Measurements from ENCODE around the gene TTC39C. TPM values are rescaled to one million over a fixed set of nuclear protein-coding genes. Genes with fewer than 3 reads are reported as not detected.

The TTC39C gene
- total and polyA plus RNA-seq, 5 donors from 2014 or later, result 109 to 274 (median 180) TPM

DNA sequence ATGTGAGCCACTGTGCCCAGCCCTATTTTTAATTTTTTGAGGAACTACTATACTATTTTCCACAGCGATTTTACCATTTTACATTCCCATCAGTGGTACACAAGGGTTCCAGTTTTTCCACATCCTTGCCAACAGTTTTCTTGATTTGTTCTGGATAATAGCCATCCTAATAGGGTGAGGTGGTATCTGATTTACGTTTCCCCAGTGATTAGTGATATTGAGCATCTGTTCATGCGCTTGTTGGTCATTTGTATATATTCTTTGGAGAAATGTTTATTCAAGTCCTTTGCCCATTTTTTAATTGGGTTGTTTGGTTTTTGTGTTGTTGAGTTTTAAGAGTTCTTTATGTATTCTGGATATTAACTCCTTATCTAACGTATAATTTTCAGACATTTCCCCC is 20.8 kb downstream of the TTC39C start:
- ATAC-seq (ENCODE audit: low read depth in 2 of 2) (no peak), DNase-seq (no peak)
- no peaks in the 10 kb centered on the region for H3K9me3 Mint-ChIP-seq
- Histone ChIP-seq H3K27ac (ENCODE audit: insufficient read depth, low read length, poor library complexity, severe bottlenecking) (no peak overlapping the region), H3K4me1 (ENCODE audit: control insufficient read depth, insufficient read depth, low read length, poor library complexity, severe bottlenecking) (peaks cover 95% of the 10 kb centered on the region), H3K36me3 (ENCODE audit: control insufficient read depth, insufficient read depth, low read length) (peaks cover 36% of the 10 kb centered on the region), H3K4me3 (ENCODE audit: low read depth, low read length) (peak overlapping the region; percentile 63), H3K27me3 (ENCODE audit: control insufficient read depth, insufficient read depth, low read length) (no peaks in the 10 kb centered on the region), H3K9me3 (ENCODE audit: control insufficient read depth in 2 of 2, low read length in 2 of 2) (no peaks in the 10 kb centered on the region)
- H3K36me3 Mint-ChIP-seq, result peaks cover 44% of the 10 kb centered on the region
- peak overlapping the region in 3 of 4 donors; percentile 12 to 86 (median 23) for H3K4me3 Mint-ChIP-seq
- peaks cover 54 to 92% (median 78%) of the 10 kb centered on the region in 4 donors for H3K4me1 Mint-ChIP-seq
- H3K27me3 Mint-ChIP-seq, result no peaks in the 10 kb centered on the region
- H3K27ac Mint-ChIP-seq, result peak overlapping the region in 2 of 3 donors; percentile 31 to 84

DNA sequence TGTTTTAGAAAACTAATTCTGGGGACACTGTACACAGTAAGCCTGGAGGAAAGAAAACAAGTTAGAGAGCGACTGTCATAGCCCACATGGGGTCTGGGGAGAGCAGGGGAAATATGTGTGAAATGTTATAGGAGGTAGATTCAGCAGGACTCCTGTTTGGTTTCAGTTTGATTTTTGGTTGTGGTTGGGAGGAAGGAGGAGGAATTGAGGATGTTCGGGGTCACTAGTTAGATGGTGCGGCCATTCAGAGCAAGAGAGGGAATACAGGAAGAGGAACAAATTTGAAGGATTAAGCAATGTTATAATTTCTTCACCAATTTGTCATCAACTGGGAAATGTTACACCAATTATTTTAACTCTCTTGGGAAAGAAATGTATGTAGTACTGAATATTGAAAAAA is 25.1 kb downstream of the TTC39C start:
- H3K27ac Mint-ChIP-seq, result peak overlapping the region; percentile 42 to 89 (median 63)
- Histone ChIP-seq H3K27ac (ENCODE audit: insufficient read depth, low read length, poor library complexity, severe bottlenecking) (peak overlapping the region; percentile 37), H3K9me3 (ENCODE audit: control insufficient read depth in 2 of 2, low read length in 2 of 2) (no peaks in the 10 kb centered on the region), H3K27me3 (ENCODE audit: control insufficient read depth, insufficient read depth, low read length) (no peaks in the 10 kb centered on the region), H3K4me1 (ENCODE audit: control insufficient read depth, insufficient read depth, low read length, poor library complexity, severe bottlenecking) (peaks cover 94% of the 10 kb centered on the region), H3K36me3 (ENCODE audit: control insufficient read depth, insufficient read depth, low read length) (peaks cover 27% of the 10 kb centered on the region), H3K4me3 (ENCODE audit: low read depth, low read length) (peak overlapping the region; percentile 37)
- H3K4me3 Mint-ChIP-seq, result peak overlapping the region; percentile 9 to 70 (median 56)
- no peak for ATAC-seq (ENCODE audit: low read depth in 2 of 2)
- no peaks in the 10 kb centered on the region for H3K27me3 Mint-ChIP-seq
- H3K4me1 Mint-ChIP-seq, result peaks cover 64 to 96% (median 83%) of the 10 kb centered on the region in 4 donors
- peaks cover 40% of the 10 kb centered on the region for H3K36me3 Mint-ChIP-seq
- no peaks in the 10 kb centered on the region for H3K9me3 Mint-ChIP-seq
- DNase-seq, result no peak

DNA sequence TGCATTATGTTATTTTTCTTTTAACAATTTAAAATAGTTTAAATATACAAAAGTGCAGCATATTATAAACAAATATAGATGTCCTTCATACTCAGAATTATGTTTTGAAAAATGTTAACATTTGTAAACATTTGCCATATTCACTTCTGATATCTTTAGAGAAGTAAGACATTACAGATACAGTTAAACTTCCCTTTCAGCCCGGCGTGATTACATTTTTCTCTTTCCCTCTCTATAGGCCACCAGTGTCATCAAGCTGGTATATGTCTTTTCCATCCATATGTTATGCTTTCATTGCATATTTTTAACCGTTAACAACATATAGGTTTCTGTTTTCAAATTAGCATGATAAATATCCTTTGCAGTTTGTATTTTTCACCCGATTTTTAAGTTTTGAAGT is 27.1 kb downstream of the TTC39C start:
- no peaks in the 10 kb centered on the region for H3K27me3 Mint-ChIP-seq
- no peaks in the 10 kb centered on the region for H3K9me3 Mint-ChIP-seq
- H3K27ac Mint-ChIP-seq, result no peak overlapping the region
- H3K27ac ChIP-seq (ENCODE audit: insufficient read depth, low read length, poor library complexity, severe bottlenecking), result peak overlapping the region; percentile 48
- H3K4me1 Mint-ChIP-seq, result peaks cover 54 to 90% (median 73%) of the 10 kb centered on the region in 4 donors
- H3K27me3 ChIP-seq (ENCODE audit: control insufficient read depth, insufficient read depth, low read length), result no peaks in the 10 kb centered on the region
- H3K4me1 ChIP-seq (ENCODE audit: control insufficient read depth, insufficient read depth, low read length, poor library complexity, severe bottlenecking), result peaks cover 87% of the 10 kb centered on the region
- peaks cover 24% of the 10 kb centered on the region for H3K36me3 ChIP-seq (ENCODE audit: control insufficient read depth, insufficient read depth, low read length)
- DNase-seq (no peak), ATAC-seq (ENCODE audit: low read depth in 2 of 2) (no peak)
- H3K36me3 Mint-ChIP-seq, result peaks cover 34% of the 10 kb centered on the region
- H3K9me3 ChIP-seq (ENCODE audit: control insufficient read depth in 2 of 2, low read length in 2 of 2), result no peaks in the 10 kb centered on the region
- H3K4me3 ChIP-seq (ENCODE audit: low read depth, low read length), result peak overlapping the region; percentile 37
- peak overlapping the region; percentile 12 to 51 (median 26) for H3K4me3 Mint-ChIP-seq

DNA sequence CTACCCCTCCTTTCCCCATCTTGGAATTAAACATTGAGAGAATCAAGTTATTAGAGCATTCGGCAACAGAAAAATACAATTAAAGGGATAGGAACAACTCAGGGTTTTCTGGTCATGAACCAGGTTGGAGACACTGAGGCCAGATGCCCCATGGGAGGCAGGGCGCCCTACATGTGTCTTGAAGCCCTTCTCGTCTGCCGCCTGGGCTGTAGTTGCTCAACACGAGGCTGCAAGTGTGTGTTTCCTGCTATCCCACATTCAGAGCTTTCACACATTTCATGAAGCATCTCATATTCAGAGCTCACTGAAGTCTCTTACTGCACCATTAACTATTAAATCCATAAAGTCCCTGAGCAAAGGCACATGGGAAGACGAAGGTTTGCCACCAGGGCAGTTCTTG is 28.8 kb downstream of the TTC39C start:
- Histone ChIP-seq H3K4me3 (ENCODE audit: low read depth, low read length) (peak overlapping the region; percentile 7), H3K4me1 (ENCODE audit: control insufficient read depth, insufficient read depth, low read length, poor library complexity, severe bottlenecking) (peaks cover 85% of the 10 kb centered on the region), H3K27ac (ENCODE audit: insufficient read depth, low read length, poor library complexity, severe bottlenecking) (peak overlapping the region; percentile 45), H3K9me3 (ENCODE audit: control insufficient read depth in 2 of 2, low read length in 2 of 2) (no peaks in the 10 kb centered on the region), H3K36me3 (ENCODE audit: control insufficient read depth, insufficient read depth, low read length) (peaks cover 27% of the 10 kb centered on the region), H3K27me3 (ENCODE audit: control insufficient read depth, insufficient read depth, low read length) (no peaks in the 10 kb centered on the region)
- Mint-ChIP-seq H3K36me3 (peaks cover 31% of the 10 kb centered on the region), H3K27ac (peak overlapping the region; percentile 23 to 83 (median 41)), H3K4me1 (peaks cover 53 to 89% (median 68%) of the 10 kb centered on the region in 4 donors), H3K27me3 (no peaks in the 10 kb centered on the region), H3K9me3 (no peaks in the 10 kb centered on the region), H3K4me3 (peak overlapping the region in 2 of 4 donors; percentile 13 to 68)
- DNase-seq, result no peak
- no peak for ATAC-seq (ENCODE audit: low read depth in 2 of 2)

DNA sequence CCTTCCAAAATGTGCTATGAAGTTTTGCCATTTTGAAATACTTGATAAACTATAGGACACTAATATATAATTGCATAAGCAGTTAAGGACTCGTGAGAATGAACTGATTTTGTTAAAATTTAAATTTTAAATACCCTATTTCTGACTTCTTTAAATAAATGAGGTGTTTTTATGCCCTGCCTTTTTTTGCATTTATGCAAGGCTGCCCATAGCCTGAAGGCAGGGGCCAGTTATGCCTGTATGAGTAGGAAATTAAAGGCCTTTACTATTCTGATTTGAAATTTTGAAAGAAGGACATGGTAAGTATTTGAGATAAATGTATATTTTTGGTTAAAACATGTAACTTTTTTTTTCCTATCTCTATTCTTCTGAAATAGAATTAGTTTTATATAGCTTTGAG is 33.7 kb downstream of the TTC39C start:
- Histone ChIP-seq H3K9me3 (ENCODE audit: control insufficient read depth in 2 of 2, low read length in 2 of 2) (no peaks in the 10 kb centered on the region), H3K27me3 (ENCODE audit: control insufficient read depth, insufficient read depth, low read length) (no peaks in the 10 kb centered on the region), H3K4me1 (ENCODE audit: control insufficient read depth, insufficient read depth, low read length, poor library complexity, severe bottlenecking) (peaks cover 78% of the 10 kb centered on the region), H3K4me3 (ENCODE audit: low read depth, low read length) (peak overlapping the region; percentile 55), H3K27ac (ENCODE audit: insufficient read depth, low read length, poor library complexity, severe bottlenecking) (peak overlapping the region; percentile 47), H3K36me3 (ENCODE audit: control insufficient read depth, insufficient read depth, low read length) (peaks cover 18% of the 10 kb centered on the region)
- H3K27ac Mint-ChIP-seq, result peak overlapping the region in 2 of 3 donors; percentile 47 to 78
- DNase-seq (no peak), ATAC-seq (ENCODE audit: low read depth in 2 of 2) (no peak)
- no peaks in the 10 kb centered on the region for H3K9me3 Mint-ChIP-seq
- H3K4me1 Mint-ChIP-seq, result peaks cover 40 to 88% (median 71%) of the 10 kb centered on the region in 4 donors
- H3K27me3 Mint-ChIP-seq, result no peaks in the 10 kb centered on the region
- peak overlapping the region; percentile 7 to 79 (median 72) for H3K4me3 Mint-ChIP-seq
- H3K36me3 Mint-ChIP-seq, result peaks cover 16% of the 10 kb centered on the region

DNA sequence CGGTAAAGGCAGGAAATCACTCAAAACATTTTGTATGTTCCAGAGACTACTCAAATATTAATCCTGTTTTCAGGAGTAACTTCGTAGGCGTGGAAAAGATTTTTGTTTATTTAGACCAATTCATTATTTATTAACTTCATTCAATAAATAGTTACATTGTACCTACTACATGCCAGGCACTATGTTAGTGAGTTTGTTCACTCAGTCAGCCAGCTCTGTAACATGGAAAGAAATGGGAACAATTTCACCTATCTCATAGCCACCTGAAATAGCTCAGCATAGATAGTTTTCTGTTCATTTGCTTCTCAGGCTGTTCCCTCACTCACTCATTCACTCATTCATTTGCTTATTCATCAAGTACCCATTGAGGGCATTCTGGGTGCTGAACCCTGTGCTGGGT is 34.6 kb downstream of the TTC39C start:
- Mint-ChIP-seq H3K9me3 (no peaks in the 10 kb centered on the region), H3K36me3 (peaks cover 8% of the 10 kb centered on the region), H3K27ac (peak overlapping the region in 2 of 3 donors; percentile 78 to 82), H3K27me3 (no peaks in the 10 kb centered on the region), H3K4me3 (peak overlapping the region; percentile 2 to 79 (median 50)), H3K4me1 (peaks cover 38 to 88% (median 71%) of the 10 kb centered on the region in 4 donors)
- Histone ChIP-seq H3K4me1 (ENCODE audit: control insufficient read depth, insufficient read depth, low read length, poor library complexity, severe bottlenecking) (peaks cover 79% of the 10 kb centered on the region), H3K36me3 (ENCODE audit: control insufficient read depth, insufficient read depth, low read length) (peaks cover 18% of the 10 kb centered on the region), H3K4me3 (ENCODE audit: low read depth, low read length) (peak overlapping the region; percentile 55), H3K27me3 (ENCODE audit: control insufficient read depth, insufficient read depth, low read length) (no peaks in the 10 kb centered on the region), H3K9me3 (ENCODE audit: control insufficient read depth in 2 of 2, low read length in 2 of 2) (no peaks in the 10 kb centered on the region), H3K27ac (ENCODE audit: insufficient read depth, low read length, poor library complexity, severe bottlenecking) (no peak overlapping the region)
- no peak for ATAC-seq (ENCODE audit: low read depth in 2 of 2)
- DNase-seq, result no peak

DNA sequence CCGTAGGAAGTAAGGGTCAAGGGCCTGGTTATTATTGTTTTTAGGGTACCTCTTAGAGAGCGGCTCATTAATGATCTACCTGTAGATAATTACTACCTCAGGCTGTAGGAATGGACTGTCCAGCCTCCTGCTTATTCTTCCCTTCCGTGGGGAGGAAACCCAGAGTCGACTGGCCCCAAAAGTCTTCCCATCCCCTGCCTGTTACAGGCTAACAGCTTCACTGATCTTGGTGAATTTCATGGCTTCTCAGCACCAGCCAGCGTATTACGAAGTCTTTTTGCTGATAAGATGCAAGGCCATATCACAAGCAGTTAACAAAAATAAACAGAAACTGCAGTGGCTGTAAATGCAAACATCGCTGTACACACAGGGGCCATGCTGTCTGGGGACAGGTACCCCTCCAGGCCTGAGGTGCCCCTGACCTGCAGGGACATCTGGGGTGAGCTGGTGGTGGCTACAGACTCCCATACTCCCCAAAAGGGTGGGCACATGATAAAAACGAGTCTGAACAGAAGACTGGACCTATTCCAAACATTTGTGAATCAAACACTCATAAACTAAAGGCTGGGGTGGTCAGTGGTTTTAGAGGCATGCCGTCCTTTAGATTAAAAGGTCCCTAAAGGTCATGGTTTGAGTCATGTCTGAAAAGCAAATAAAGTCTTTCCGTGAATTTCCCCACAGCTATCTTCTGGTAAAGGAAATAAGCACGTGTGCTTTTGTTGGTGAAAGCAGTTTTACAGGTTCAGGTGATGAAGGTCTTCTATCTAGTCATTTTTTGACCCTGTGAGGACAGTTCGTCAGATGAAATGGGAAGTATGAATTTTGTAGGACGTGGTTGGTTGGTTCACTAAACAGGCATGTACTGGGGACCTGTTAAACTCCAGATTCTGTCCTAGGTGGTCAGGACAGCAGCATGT is 36.7 kb downstream of the TTC39C start:
- Histone ChIP-seq H3K27ac (ENCODE audit: insufficient read depth, low read length, poor library complexity, severe bottlenecking) (peak overlapping the region; percentile 53), H3K9me3 (ENCODE audit: control insufficient read depth in 2 of 2, low read length in 2 of 2) (no peaks in the 10 kb centered on the region), H3K27me3 (ENCODE audit: control insufficient read depth, insufficient read depth, low read length) (no peaks in the 10 kb centered on the region), H3K4me3 (ENCODE audit: low read depth, low read length) (peak overlapping the region; percentile 58), H3K4me1 (ENCODE audit: control insufficient read depth, insufficient read depth, low read length, poor library complexity, severe bottlenecking) (peaks cover 90% of the 10 kb centered on the region), H3K36me3 (ENCODE audit: control insufficient read depth, insufficient read depth, low read length) (peaks cover 11% of the 10 kb centered on the region)
- Mint-ChIP-seq H3K27me3 (no peaks in the 10 kb centered on the region), H3K36me3 (peaks cover 2% of the 10 kb centered on the region), H3K4me1 (peaks cover 54 to 96% (median 81%) of the 10 kb centered on the region in 4 donors), H3K27ac (peak overlapping the region; percentile 74 to 83 (median 82)), H3K9me3 (no peaks in the 10 kb centered on the region), H3K4me3 (peak overlapping the region; percentile 15 to 61 (median 42))
- ATAC-seq (ENCODE audit: low read depth in 2 of 2) (no peak), DNase-seq (peak in 1 of 3 donors; percentile 26)
